Tibial nerve (tissue), 4 donors: ENCODE data around the gene TRAK1.

Experiments
- CTCF ChIP-seq, 5 experiments: fragments of 200-600 bp in 3 of 5; fragments of 450-650 bp in 2 of 5; sonication (generic) in 3 of 5; IDR thresholded peaks; one replicate each; pipeline ENCODE4 v1.5.1; 2016 to 2019; ENCODE audit warnings: antibody characterized with exemption in 5 of 5, mild to moderate bottlenecking in 3 of 5, moderate library complexity in 2 of 5
- EP300 ChIP-seq, 2 donors: sonication (generic); formaldehyde crosslinking; IDR thresholded peaks; one replicate each; pipeline ENCODE4 v1.6.1; 2017; ENCODE audit warnings: antibody characterized with exemption in 2 of 2, mild to moderate bottlenecking in 1 of 2
- POLR2A ChIP-seq, 2 donors: fragments of 450-650 bp; IDR thresholded peaks; one replicate each; pipeline ENCODE4 v1.6.1; 2017; ENCODE audit warnings: antibody characterized with exemption in 2 of 2, mild to moderate bottlenecking in 2 of 2, moderate library complexity in 2 of 2

DNA sequence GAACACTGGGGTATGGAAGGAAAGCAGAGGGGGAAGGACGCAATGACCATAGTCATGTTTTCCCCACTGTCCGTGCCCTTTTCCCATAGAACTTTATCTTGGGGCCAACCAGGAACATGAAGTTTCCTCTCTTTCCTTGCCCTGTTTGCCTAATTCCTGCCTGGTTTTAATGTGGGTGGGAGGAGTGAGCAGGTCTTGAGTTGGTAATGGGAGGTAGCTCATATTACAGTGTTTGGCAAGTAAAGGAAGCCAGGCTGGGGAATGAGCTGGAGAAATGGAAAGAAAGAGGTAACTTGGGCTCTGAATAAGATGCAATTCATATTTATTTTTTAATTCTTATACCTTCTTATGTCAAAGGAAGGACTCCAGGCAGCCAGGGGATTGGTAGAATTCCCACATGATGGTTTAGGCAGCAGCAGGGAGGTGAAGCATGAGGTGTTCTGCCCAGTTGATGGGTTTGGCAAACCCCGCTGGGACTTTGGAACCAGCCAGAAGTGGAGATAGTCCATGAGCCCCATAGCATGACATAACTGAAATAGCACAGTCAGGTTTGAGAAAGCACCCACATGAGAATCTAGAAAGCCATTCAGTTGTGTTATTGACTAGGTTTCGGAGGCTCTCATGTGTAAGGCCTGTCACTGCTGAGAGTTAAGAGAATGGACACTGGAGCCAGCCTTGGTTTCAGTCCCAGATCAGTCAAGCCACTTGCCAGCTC is 114.8 kb downstream of the TRAK1 start:
- TF ChIP-seq EP300 (IDR thresholded peaks at IDR 0.05) = no peak
- TF ChIP-seq CTCF (IDR thresholded peaks at IDR 0.05) = no peak
- no peak for TF ChIP-seq POLR2A (IDR thresholded peaks at IDR 0.05)
